ENCODE data around the gene FUT9. TPM values are rescaled to one million over a fixed set of nuclear protein-coding genes. Genes with fewer than 3 reads are reported as not detected.

FUT9 gene
- polyA plus RNA-seq, 3 donors = not detected

DNA sequence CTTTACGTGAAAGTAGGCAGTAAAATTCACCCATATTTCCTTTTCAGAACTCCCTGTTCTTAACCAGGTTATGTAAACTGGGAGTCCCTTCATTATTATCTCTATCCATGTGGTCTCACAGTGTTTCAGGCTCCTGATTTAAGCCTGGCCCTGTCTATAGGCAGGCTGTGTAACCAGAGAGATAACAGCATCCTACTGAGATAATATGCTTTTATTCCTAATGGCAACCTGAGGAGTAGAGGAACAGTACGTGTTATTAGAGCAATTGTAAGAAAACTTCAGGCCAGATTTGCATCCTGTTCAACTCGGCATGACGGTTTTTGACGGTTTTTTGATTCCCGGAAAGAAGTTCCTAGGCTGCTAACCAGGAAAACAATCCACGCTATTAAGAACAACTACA lies 16.9 kb downstream of the FUT9 start:
- TF ChIP-seq, protein P1, sequence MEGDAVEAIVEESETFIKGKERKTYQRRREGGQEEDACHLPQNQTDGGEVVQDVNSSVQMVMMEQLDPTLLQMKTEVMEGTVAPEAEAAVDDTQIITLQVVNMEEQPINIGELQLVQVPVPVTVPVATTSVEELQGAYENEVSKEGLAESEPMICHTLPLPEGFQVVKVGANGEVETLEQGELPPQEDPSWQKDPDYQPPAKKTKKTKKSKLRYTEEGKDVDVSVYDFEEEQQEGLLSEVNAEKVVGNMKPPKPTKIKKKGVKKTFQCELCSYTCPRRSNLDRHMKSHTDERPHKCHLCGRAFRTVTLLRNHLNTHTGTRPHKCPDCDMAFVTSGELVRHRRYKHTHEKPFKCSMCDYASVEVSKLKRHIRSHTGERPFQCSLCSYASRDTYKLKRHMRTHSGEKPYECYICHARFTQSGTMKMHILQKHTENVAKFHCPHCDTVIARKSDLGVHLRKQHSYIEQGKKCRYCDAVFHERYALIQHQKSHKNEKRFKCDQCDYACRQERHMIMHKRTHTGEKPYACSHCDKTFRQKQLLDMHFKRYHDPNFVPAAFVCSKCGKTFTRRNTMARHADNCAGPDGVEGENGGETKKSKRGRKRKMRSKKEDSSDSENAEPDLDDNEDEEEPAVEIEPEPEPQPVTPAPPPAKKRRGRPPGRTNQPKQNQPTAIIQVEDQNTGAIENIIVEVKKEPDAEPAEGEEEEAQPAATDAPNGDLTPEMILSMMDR (IDR thresholded peaks at IDR 0.05) = no peak
- no peaks in the 10 kb centered on the region for H3K4me1 Mint-ChIP-seq
- Histone ChIP-seq H3K4me3 (replicated peaks in 1 of 3; ENCODE audit: low read depth in 2 of 3, low read length in 3 of 3) (no peak overlapping the region), H4K20me1 (ENCODE audit: insufficient read depth, low read length) (no peaks in the 10 kb centered on the region), H3K79me2 (ENCODE audit: insufficient read depth, low read length) (no peaks in the 10 kb centered on the region), H3K27me3 (ENCODE audit: control insufficient read depth in 2 of 2, insufficient read depth in 2 of 2, low read length in 2 of 2) (no peaks in the 10 kb centered on the region), H3K4me1 (ENCODE audit: control insufficient read depth in 1 of 2, insufficient read depth in 2 of 2, low read length in 2 of 2) (no peaks in the 10 kb centered on the region), H3K4me2 (replicated peaks; ENCODE audit: extremely low read depth, low read length, poor library complexity, severe bottlenecking) (no peak overlapping the region), H3K27ac (ENCODE audit: low read depth in 1 of 2, low read length in 2 of 2) (no peak overlapping the region), H3K9ac (ENCODE audit: insufficient read depth, low read length, poor library complexity, severe bottlenecking) (no peak overlapping the region), H2AFZ (ENCODE audit: insufficient read depth, low read depth, low read length, poor library complexity, severe bottlenecking) (no peak overlapping the region), H3K9me3 (replicated peaks in 1 of 2; ENCODE audit: control insufficient read depth in 1 of 2, insufficient read depth in 1 of 2, low read length in 2 of 2) (no peaks in the 10 kb centered on the region), H3K36me3 (replicated peaks in 1 of 2; ENCODE audit: control insufficient read depth in 1 of 2, insufficient read depth in 2 of 2, low read length in 2 of 2) (no peaks in the 10 kb centered on the region)
- 86% methylated on average over 1 of the region's 7 CpGs for WGBS (ENCODE audit: insufficient coverage)
- DNase-seq = no peak
- intact Hi-C loops (cut with micrococcal nuclease) = no loop called here
- H3K9me3 Mint-ChIP-seq = no peaks in the 10 kb centered on the region
- no peak overlapping the region for H3K27ac Mint-ChIP-seq
- H3K4me3 Mint-ChIP-seq = no peak overlapping the region
- no peaks in the 10 kb centered on the region for H3K36me3 Mint-ChIP-seq
- peaks cover 0 to 2% (median 0%) of the 10 kb centered on the region in 3 donors for H3K27me3 Mint-ChIP-seq (ENCODE audit: low read depth in 3 of 3)

DNA sequence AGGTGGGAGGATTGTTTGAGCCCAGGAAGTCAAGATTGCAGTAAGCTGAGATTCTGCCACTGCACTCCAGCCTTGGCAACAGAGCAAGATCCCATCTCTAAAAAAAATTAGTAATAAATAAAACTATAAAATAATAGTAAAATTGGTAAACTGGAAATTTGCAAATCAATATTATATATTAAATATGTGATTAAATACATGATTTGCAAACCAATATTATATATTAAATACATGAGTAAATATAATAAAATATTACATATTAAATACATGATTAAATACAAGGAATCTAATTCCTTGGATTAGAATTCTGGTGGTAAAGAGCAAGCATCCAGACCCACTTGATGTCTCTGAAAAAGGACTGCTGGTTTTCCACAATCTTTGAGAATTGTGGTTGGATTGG lies 35.8 kb downstream of the FUT9 start:
- Mint-ChIP-seq H3K4me3 (no peak overlapping the region), H3K4me1 (no peaks in the 10 kb centered on the region), H3K9me3 (no peaks in the 10 kb centered on the region), H3K27me3 (ENCODE audit: low read depth in 3 of 3) (no peaks in the 10 kb centered on the region), H3K36me3 (no peaks in the 10 kb centered on the region), H3K27ac (no peak overlapping the region)
- no peaks in the 10 kb centered on the region for H3K9me3 ChIP-seq (replicated peaks in 1 of 2; ENCODE audit: control insufficient read depth in 1 of 2, insufficient read depth in 1 of 2, low read length in 2 of 2)
- H3K9ac ChIP-seq (ENCODE audit: insufficient read depth, low read length, poor library complexity, severe bottlenecking) = no peak overlapping the region
- H3K4me2 ChIP-seq (replicated peaks; ENCODE audit: extremely low read depth, low read length, poor library complexity, severe bottlenecking) = no peak overlapping the region
- DNase-seq = no peak
- H2AFZ ChIP-seq (ENCODE audit: insufficient read depth, low read depth, low read length, poor library complexity, severe bottlenecking) = no peak overlapping the region
- no peaks in the 10 kb centered on the region for H3K27me3 ChIP-seq (ENCODE audit: control insufficient read depth in 2 of 2, insufficient read depth in 2 of 2, low read length in 2 of 2)
- TF ChIP-seq, protein P1 (IDR thresholded peaks at IDR 0.05) = no peak
- no peaks in the 10 kb centered on the region for H4K20me1 ChIP-seq (ENCODE audit: insufficient read depth, low read length)
- no peaks in the 10 kb centered on the region for H3K79me2 ChIP-seq (ENCODE audit: insufficient read depth, low read length)
- no peak overlapping the region for H3K27ac ChIP-seq (ENCODE audit: low read depth in 1 of 2, low read length in 2 of 2)
- no peaks in the 10 kb centered on the region for H3K4me1 ChIP-seq (ENCODE audit: control insufficient read depth in 1 of 2, insufficient read depth in 2 of 2, low read length in 2 of 2)
- intact Hi-C loops (cut with micrococcal nuclease) = no loop called here
- no peaks in the 10 kb centered on the region for H3K36me3 ChIP-seq (replicated peaks in 1 of 2; ENCODE audit: control insufficient read depth in 1 of 2, insufficient read depth in 2 of 2, low read length in 2 of 2)
- no peak overlapping the region for H3K4me3 ChIP-seq (replicated peaks in 1 of 3; ENCODE audit: low read depth in 2 of 3, low read length in 3 of 3)

All from CD14-positive monocyte (primary cell).